Measurements from ENCODE around the gene SLC24A3.

DNA sequence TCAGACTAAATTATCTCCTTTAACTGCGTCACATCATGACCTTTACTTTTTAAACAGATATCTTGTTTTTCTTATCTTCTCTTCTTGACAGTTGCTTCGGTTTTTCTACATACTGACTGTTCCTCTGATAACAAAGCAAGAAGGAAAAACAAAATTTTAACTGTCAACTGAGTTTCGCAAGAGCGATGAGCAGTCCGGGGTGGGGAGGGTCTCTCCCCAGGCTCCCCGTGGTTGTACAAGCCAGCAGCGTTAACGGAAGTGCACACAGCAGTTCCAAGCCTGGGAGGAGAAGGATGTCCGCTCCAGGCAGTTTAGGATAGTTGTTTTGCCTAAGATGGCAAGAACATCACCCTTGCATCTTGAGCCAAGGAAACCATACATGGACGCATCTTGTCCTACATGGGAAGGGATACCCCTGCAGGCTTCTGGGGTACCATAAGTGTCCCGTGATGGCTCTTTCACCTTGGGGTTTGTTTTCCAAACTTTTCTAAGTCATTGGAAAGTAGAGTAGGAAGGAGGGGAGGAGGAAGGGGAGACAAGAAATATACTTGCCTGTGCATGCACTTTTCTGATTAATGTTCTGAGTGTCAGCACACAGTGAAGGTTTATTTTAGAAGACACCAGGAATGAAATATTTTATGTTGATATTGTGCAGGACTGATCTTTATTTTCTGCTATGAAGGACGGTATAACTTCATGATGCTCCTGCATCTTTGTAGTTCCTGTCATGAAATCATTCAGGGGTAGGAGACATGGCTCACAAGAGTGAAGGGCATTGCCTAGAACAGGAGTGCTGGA is 20.8 kb downstream of the SLC24A3 start:
- TF ChIP-seq, protein P1, sequence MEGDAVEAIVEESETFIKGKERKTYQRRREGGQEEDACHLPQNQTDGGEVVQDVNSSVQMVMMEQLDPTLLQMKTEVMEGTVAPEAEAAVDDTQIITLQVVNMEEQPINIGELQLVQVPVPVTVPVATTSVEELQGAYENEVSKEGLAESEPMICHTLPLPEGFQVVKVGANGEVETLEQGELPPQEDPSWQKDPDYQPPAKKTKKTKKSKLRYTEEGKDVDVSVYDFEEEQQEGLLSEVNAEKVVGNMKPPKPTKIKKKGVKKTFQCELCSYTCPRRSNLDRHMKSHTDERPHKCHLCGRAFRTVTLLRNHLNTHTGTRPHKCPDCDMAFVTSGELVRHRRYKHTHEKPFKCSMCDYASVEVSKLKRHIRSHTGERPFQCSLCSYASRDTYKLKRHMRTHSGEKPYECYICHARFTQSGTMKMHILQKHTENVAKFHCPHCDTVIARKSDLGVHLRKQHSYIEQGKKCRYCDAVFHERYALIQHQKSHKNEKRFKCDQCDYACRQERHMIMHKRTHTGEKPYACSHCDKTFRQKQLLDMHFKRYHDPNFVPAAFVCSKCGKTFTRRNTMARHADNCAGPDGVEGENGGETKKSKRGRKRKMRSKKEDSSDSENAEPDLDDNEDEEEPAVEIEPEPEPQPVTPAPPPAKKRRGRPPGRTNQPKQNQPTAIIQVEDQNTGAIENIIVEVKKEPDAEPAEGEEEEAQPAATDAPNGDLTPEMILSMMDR (IDR thresholded peaks at IDR 0.05; ENCODE audit: low read depth, low read length) = no peak
- peak; percentile 69 for TF ChIP-seq POLR2A (IDR thresholded peaks at IDR 0.05; ENCODE audit: extremely low read depth, insufficient read length)

Data from NB4 (cell line).